GM12878 (cell line): Measurements from ENCODE around the gene RGR. TPM values are rescaled to one million over a fixed set of nuclear protein-coding genes. Genes with fewer than 3 reads are reported as not detected.

ENCODE experiments used
- ATAC-seq: fragments of 200-7000 bp; cut with Tn5 transposase; 3 replicates; pipeline ENCODE4 v1.9.1; 2020; ENCODE audit warnings: mild to moderate bottlenecking, moderate library complexity
- BruUV-seq: library from RNA; stranded (reverse); fragments of 400-500 nt; replicated peaks from 2 replicates; lab custom pipeline; 2021; lab: Mats Ljungman, UMichigan
- CTCF ChIA-PET: fragments of 300-600 bp; sonication (Branson Sonifier 250); formaldehyde crosslinking; extraction: SDS; loops from one replicate; lab custom pipeline; 2021; ENCODE audit warnings: inconsistent platforms; lab: Yijun Ruan, JAX
- POLR2A ChIA-PET: fragments of 350-600 bp; formaldehyde crosslinking; extraction: SDS; loops from one replicate; lab custom pipeline; 2021; ENCODE audit warnings: inconsistent platforms; lab: Charles Lee
- RAD21 ChIA-PET: fragments of 300-600 bp; sonication (Branson Sonifier 250); formaldehyde crosslinking; loops from one replicate; lab custom pipeline; 2023; ENCODE audit warnings: antibody characterized with exemption; ENCODE audit not compliant: unreplicated experiment; lab: Charles Lee
- SMC1A ChIA-PET: fragments of 300-600 bp; sonication (Branson Sonifier 250); formaldehyde crosslinking; loops from one replicate; lab custom pipeline; 2023; ENCODE audit not compliant: unreplicated experiment, uncharacterized antibody; lab: Charles Lee
- DNase-seq: peaks from one replicate; pipeline ENCODE4 v3.0.0-alpha.2; 2011; ENCODE audit warnings: low read depth, low spot score
- FAIRE-seq: peaks from 3 replicates; lab custom pipeline; 2011; peaks lifted over from hg19 to GRCh38; lab: Jason Lieb, UNC
- H2AFZ ChIP-seq: 2 replicates; pipeline ENCODE4 v1.6.0; 2011; ENCODE audit warnings: low read depth, low read length, control low read depth; ENCODE audit not compliant: control insufficient read depth
- H3K27ac ChIP-seq: 2 replicates; pipeline ENCODE4 v1.5.1; 2011; ENCODE audit warnings: control low read depth; ENCODE audit not compliant: control insufficient read depth, insufficient read depth
- H3K27me3 ChIP-seq, 2 experiments: replicated peaks in 1 of 2; 2 replicates each; pipeline versions ENCODE4 v1.6.0 to v1.6.1; 2011; ENCODE audit warnings: low read length in 1 of 2; ENCODE audit not compliant: control insufficient read depth in 2 of 2, insufficient read depth in 2 of 2
- H3K36me3 ChIP-seq, 2 experiments: 2 replicates each; pipeline ENCODE4 v1.5.1; 2011; ENCODE audit warnings: low read length in 1 of 2; ENCODE audit not compliant: control insufficient read depth in 2 of 2, insufficient read depth in 2 of 2
- H3K4me1 ChIP-seq: 2 replicates; pipeline ENCODE4 v1.6.1; 2011; ENCODE audit warnings: mild to moderate bottlenecking, low read length, moderate library complexity, mixed read lengths; ENCODE audit not compliant: control insufficient read depth, insufficient read depth
- H3K4me2 ChIP-seq: 2 replicates; pipeline ENCODE4 v1.6.0; 2011; ENCODE audit warnings: control low read depth; ENCODE audit not compliant: control insufficient read depth, insufficient read depth
- H3K4me3 ChIP-seq: fragments of 200-600 bp; sonication (generic); 2 replicates; pipeline ENCODE4 v1.5.1; 2016
- H3K79me2 ChIP-seq: 2 replicates; pipeline ENCODE4 v1.6.0; 2011; ENCODE audit warnings: low read length; ENCODE audit not compliant: control insufficient read depth, insufficient read depth
- H3K9ac ChIP-seq: 2 replicates; pipeline ENCODE4 v1.8.0; 2011; ENCODE audit warnings: low read length, control low read depth, mixed read lengths; ENCODE audit not compliant: control insufficient read depth, insufficient read depth
- H3K9me3 ChIP-seq: replicated peaks from 3 replicates; pipeline ENCODE4 v1.5.1; 2011; ENCODE audit warnings: mild to moderate bottlenecking, low read length; ENCODE audit not compliant: control insufficient read depth, insufficient read depth
- H4K20me1 ChIP-seq: 2 replicates; pipeline ENCODE4 v1.6.0; 2011; ENCODE audit not compliant: control insufficient read depth, insufficient read depth
- ATF3 ChIP-seq: IDR thresholded peaks from 2 replicates; pipeline ENCODE4 v1.6.1; 2011; ENCODE audit warnings: low read depth, mild to moderate bottlenecking, low read length, moderate library complexity, borderline replicate concordance; ENCODE audit errors: extremely low read depth
- ATF7 ChIP-seq: fragments of 450-650 bp; IDR thresholded peaks from 2 replicates; pipeline ENCODE4 v1.6.1; 2016; ENCODE audit warnings: low read depth, mild to moderate bottlenecking
- DPF2 ChIP-seq: fragments of 450-650 bp; IDR thresholded peaks from 2 replicates; pipeline ENCODE4 v1.6.1; 2017; ENCODE audit warnings: mild to moderate bottlenecking
- FOXM1 ChIP-seq: IDR thresholded peaks from 2 replicates; pipeline ENCODE4 v1.6.1; 2012; ENCODE audit warnings: low read depth, mild to moderate bottlenecking, inconsistent platforms, low read length, moderate library complexity
- JUNB ChIP-seq: IDR thresholded peaks from 2 replicates; pipeline ENCODE4 v1.6.1; 2016; ENCODE audit warnings: antibody characterized with exemption, mild to moderate bottlenecking
- JUND ChIP-seq: IDR thresholded peaks from 2 replicates; pipeline ENCODE4 v1.6.1; 2012; ENCODE audit warnings: low read depth, mild to moderate bottlenecking, low read length, improper control_type of control experiment, moderate library complexity
- LARP7 ChIP-seq: fragments of 450-650 bp; IDR thresholded peaks from 2 replicates; pipeline ENCODE4 v1.6.1; 2017; ENCODE audit warnings: mild to moderate bottlenecking
- MAX ChIP-seq: IDR thresholded peaks from 2 replicates; pipeline ENCODE4 v1.6.1; 2012; ENCODE audit warnings: low read depth, low read length, improper control_type of control experiment
- MXI1 ChIP-seq: fragments of 150-350 bp; IDR thresholded peaks from 2 replicates; pipeline ENCODE4 v1.6.1; 2011; ENCODE audit warnings: low read depth, mild to moderate bottlenecking, inconsistent platforms, low read length, improper control_type of control experiment
- NBN ChIP-seq: fragments of 450-650 bp; IDR thresholded peaks from 2 replicates; pipeline ENCODE4 v1.6.1; 2016
- NFXL1 ChIP-seq: fragments of 450-650 bp; IDR thresholded peaks from 2 replicates; pipeline ENCODE4 v1.6.1; 2017; ENCODE audit warnings: antibody characterized with exemption, mild to moderate bottlenecking, borderline replicate concordance
- NFYB ChIP-seq: IDR thresholded peaks from 2 replicates; pipeline ENCODE4 v1.6.1; 2011; ENCODE audit warnings: low read depth, mild to moderate bottlenecking, low read length, improper control_type of control experiment, moderate library complexity; ENCODE audit not compliant: insufficient read depth
- PKNOX1 ChIP-seq: fragments of 450-650 bp; IDR thresholded peaks from 2 replicates; pipeline ENCODE4 v1.6.1; 2016; ENCODE audit warnings: mild to moderate bottlenecking
- RCOR1 ChIP-seq: conservative IDR thresholded peaks from 2 replicates; pipeline ENCODE4 v1.6.1; 2012; ENCODE audit warnings: low read depth, low read length, improper control_type of control experiment
- SIN3A ChIP-seq: IDR thresholded peaks from 2 replicates; pipeline ENCODE4 v1.6.1; 2012; ENCODE audit warnings: low read depth, low read length, improper control_type of control experiment
- SIX5 ChIP-seq: IDR thresholded peaks from 2 replicates; pipeline ENCODE4 v1.6.1; 2011; ENCODE audit warnings: mild to moderate bottlenecking, low read depth, low read length, moderate library complexity; ENCODE audit not compliant: severe bottlenecking
- SREBF1 ChIP-seq: IDR thresholded peaks from 2 replicates; pipeline ENCODE4 v1.6.1; 2012; ENCODE audit warnings: mild to moderate bottlenecking, low read length
- STAT1 ChIP-seq: fragments of 450-650 bp; conservative IDR thresholded peaks from 2 replicates; pipeline ENCODE4 v1.6.1; 2014; ENCODE audit warnings: antibody characterized with exemption, mild to moderate bottlenecking
- USF1 ChIP-seq: IDR thresholded peaks from 2 replicates; pipeline ENCODE4 v1.6.1; 2011; ENCODE audit warnings: borderline replicate concordance, low read depth, mild to moderate bottlenecking, moderate library complexity, mixed read lengths, low read length; ENCODE audit not compliant: insufficient read depth; ENCODE audit errors: extremely low read length
- ZNF622 ChIP-seq: fragments of 450-650 bp; IDR thresholded peaks from 2 replicates; pipeline ENCODE4 v1.6.1; 2017; ENCODE audit warnings: mild to moderate bottlenecking, inconsistent platforms
- WGBS: methylation state at CpG from one replicate; pipeline ENCODE4 v1.1.6; 2016; ENCODE audit warnings: low lambda C conversion rate; ENCODE audit not compliant: insufficient replicate concordance, insufficient coverage; ENCODE audit errors: missing lambda C conversion rate; 5-methylcytosine and 5-hydroxymethylcytosine counted together
- in situ Hi-C: fragments of 300-500 bp; cut with MboI; formaldehyde crosslinking; loops from 9 replicates; pipeline ENCODE4 v1.14.3; 2018; ENCODE audit warnings: mixed read lengths
- intact Hi-C: fragments of 100-400 bp; cut with micrococcal nuclease; formaldehyde crosslinking; loops from one replicate; pipeline ENCODE4 v1.14.2; 2022; ENCODE audit not compliant: unreplicated experiment
- polyA plus RNA-seq, 11 experiments: library from polyadenylated mRNA; depleted of rRNA in 4 of 11; unstranded in 6 of 11; stranded (reverse) in 5 of 11; fragments of >200 nt; fragmentation: Nextera tagmentation in 4 of 11; fragmentation: Illumina TruSeq in 1 of 11; extraction: Ambion mirVana in 4 of 11; extraction: Trizol in 1 of 11; gene quantifications; 1 replicate in 1 of 11; 2 replicates in 10 of 11; pipeline versions ENCODE4 v1.2.1 to v1.2.3, GENCODE V29; 2011 to 2016; ENCODE audit warnings: inconsistent platforms in 2 of 11, missing spikeins in 2 of 11, low read depth in 1 of 11
- total RNA-seq, 4 experiments: library from RNA; depleted of rRNA in 3 of 4; stranded (reverse); fragments of >200 nt in 3 of 4; fragmentation: Illumina TruSeq in 1 of 4; extraction: Trizol in 1 of 4; gene quantifications; 2 replicates each; pipeline versions ENCODE4 v1.2.1 to v1.2.3, GENCODE V29; 2013 to 2021

Gene RGR
- total and polyA plus RNA-seq, 10 of the 15 experiments (the other 5 are each of a cell fraction or from before 2014, with no cell fraction given), result not detected

GRCh38 chr10:84257343-84258020 is 12.6 kb downstream of the RGR start (continued):
- no peak for TF ChIP-seq SIX5

- FAIRE-seq, result no peak
- ATAC-seq, result no peak
- BruUV-seq, result no TSS peak
- POLR2A ChIA-PET, result no interaction called here
- Histone ChIP-seq H3K36me3 (no peaks in the 10 kb centered on the region), H3K9me3 (no peaks in the 10 kb centered on the region), H3K9ac (no peak overlapping the region), H4K20me1 (no peaks in the 10 kb centered on the region), H3K4me3 (no peak overlapping the region), H3K79me2 (no peaks in the 10 kb centered on the region), H3K4me1 (no peaks in the 10 kb centered on the region), H2AFZ (no peak overlapping the region), H3K4me2 (no peak overlapping the region), H3K27me3 (no peaks in the 10 kb centered on the region; a peak in 1 of 4 replicates), H3K27ac (no peak overlapping the region)
- SMC1A ChIA-PET, result no interaction called here
- TF ChIP-seq LARP7 (no peak), JUNB (no peak), ZNF622 (no peak), NFYB (no peak), ATF7 (no peak), ATF3 (no peak), NFXL1 (no peak), SREBF1 (no peak), NBN (no peak), FOXM1 (no peak), USF1 (no peak), MXI1 (no peak), PKNOX1 (no peak), JUND (no peak), RCOR1 (no peak), SIN3A (no peak), DPF2 (no peak), STAT1 (no peak), MAX (no peak)
- no peak for DNase-seq
- CTCF ChIA-PET, result interaction anchor here (0.6 to 1.6 kb wide), 2 partner anchors 172 to 579 kb away, joined by 3 to 6 read pairs; no protein-coding TSS in a partner anchor
- intact Hi-C loops (no loop called here), in situ Hi-C loops (no loop called here)
- RAD21 ChIA-PET, result no interaction called here
- 31% methylated on average over 7 of the region's 7 CpGs for WGBS
These were observed 13.3 kb downstream of the RGR start for GRCh38 chr10:84258034-84258695.
